ENCODE results near the gene OR5H15.

DNA sequence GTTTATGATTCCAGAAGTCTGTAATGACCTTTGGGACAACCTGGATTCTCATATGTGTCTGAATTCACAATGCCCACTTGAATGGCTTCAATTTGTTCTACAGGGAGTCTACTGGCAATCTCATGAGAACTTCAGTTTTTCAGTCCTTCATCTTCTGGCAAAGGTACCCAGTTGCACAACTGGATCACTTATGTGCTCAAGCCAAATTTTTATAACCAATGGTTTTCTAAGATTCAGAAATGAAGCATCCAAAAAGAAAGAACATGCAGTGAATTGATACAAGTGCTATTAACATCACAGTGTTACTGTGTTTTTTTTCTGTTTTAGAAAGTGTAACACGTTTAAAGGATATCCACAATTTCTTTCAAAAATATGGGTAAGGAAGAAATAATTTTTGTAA lies 19.3 kb upstream of the OR5H15 start, which contains the start of gene OR5H14:
- TF ChIP-seq, protein P1, sequence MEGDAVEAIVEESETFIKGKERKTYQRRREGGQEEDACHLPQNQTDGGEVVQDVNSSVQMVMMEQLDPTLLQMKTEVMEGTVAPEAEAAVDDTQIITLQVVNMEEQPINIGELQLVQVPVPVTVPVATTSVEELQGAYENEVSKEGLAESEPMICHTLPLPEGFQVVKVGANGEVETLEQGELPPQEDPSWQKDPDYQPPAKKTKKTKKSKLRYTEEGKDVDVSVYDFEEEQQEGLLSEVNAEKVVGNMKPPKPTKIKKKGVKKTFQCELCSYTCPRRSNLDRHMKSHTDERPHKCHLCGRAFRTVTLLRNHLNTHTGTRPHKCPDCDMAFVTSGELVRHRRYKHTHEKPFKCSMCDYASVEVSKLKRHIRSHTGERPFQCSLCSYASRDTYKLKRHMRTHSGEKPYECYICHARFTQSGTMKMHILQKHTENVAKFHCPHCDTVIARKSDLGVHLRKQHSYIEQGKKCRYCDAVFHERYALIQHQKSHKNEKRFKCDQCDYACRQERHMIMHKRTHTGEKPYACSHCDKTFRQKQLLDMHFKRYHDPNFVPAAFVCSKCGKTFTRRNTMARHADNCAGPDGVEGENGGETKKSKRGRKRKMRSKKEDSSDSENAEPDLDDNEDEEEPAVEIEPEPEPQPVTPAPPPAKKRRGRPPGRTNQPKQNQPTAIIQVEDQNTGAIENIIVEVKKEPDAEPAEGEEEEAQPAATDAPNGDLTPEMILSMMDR (IDR thresholded peaks at IDR 0.05; ENCODE audit: poor library complexity, severe bottlenecking), result no peak
- TF ChIP-seq EZH2 (IDR thresholded peaks at IDR 0.05; ENCODE audit: borderline replicate concordance, insufficient read depth, low read length, poor library complexity, severe bottlenecking), result no peak
- TF ChIP-seq POLR2AphosphoS5 (IDR thresholded peaks at IDR 0.05), result no peak
- no peak for TF ChIP-seq TAF1 (IDR thresholded peaks at IDR 0.05; ENCODE audit: low read depth)
- TF ChIP-seq RAD21 (conservative IDR thresholded peaks at IDR 0.05), result no peak
- no peak for TF ChIP-seq MXI1 (conservative IDR thresholded peaks at IDR 0.05; ENCODE audit: poor library complexity, severe bottlenecking)
